ENCODE data around the gene TRAPPC2B.
"Not testable (repeated sequence)": the region's sequence is repeated elsewhere in the genome, so short reads cannot be mapped to it uniquely, and the experiment has no call there.

Gene TRAPPC2B

GRCh38 chr19:57374647-57375046, 11.3 kb downstream of the TRAPPC2B start:
- H3K4me1 ChIP-seq (ENCODE audit: control insufficient read depth, insufficient read depth, low read length); CTCF ChIA-PET; H3K9me3 ChIP-seq (ENCODE audit: control insufficient read depth, insufficient read depth, low read depth, low read length); H3K4me3 ChIP-seq (ENCODE audit: low read depth, low read length); H3K27ac ChIP-seq (ENCODE audit: extremely low read depth, low read depth, low read length); POLR2A ChIA-PET: not testable (repeated sequence)
- H3K36me3 ChIP-seq (ENCODE audit: control insufficient read depth in 2 of 2, insufficient read depth in 1 of 2, low read length in 2 of 2) = peaks cover 14 to 68% of the 10 kb centered on the region in 2 experiments

GRCh38 chr19:57376151-57376550, 12.8 kb downstream of the TRAPPC2B start:
- no peak for TF ChIP-seq ZBTB49 (tag by site-specific recombination; IDR thresholded peaks at IDR 0.05; ENCODE audit: low read depth)
- no peak for TF ChIP-seq ZNF140 (tag by site-specific recombination; IDR thresholded peaks at IDR 0.05)
- TF ChIP-seq REST (tag by site-specific recombination; IDR thresholded peaks at IDR 0.05) = no peak
- no peak for TF ChIP-seq ZNF157 (tag by site-specific recombination; IDR thresholded peaks at IDR 0.05)
- no peak for TF ChIP-seq ZNF416 (tag by site-specific recombination; IDR thresholded peaks at IDR 0.05)
- TF ChIP-seq ZFP3 (tag by site-specific recombination; IDR thresholded peaks at IDR 0.05; ENCODE audit: low read depth) = no peak
- TF ChIP-seq CTCF (tag by site-specific recombination; IDR thresholded peaks at IDR 0.05) = no peak
- TF ChIP-seq ZSCAN4 (tag by site-specific recombination; IDR thresholded peaks at IDR 0.05) = no peak
- no peak for TF ChIP-seq PRDM6 (tag by site-specific recombination; IDR thresholded peaks at IDR 0.05)
- TF ChIP-seq ZNF692 (tag by site-specific recombination; IDR thresholded peaks at IDR 0.05) = no peak
- TF ChIP-seq RBAK (tag by site-specific recombination; IDR thresholded peaks at IDR 0.05) = no peak
- no peak for TF ChIP-seq ZNF747 (tag by site-specific recombination; IDR thresholded peaks at IDR 0.05)
- no peak for TF ChIP-seq HOXA7 (CRISPR knock-in tag; IDR thresholded peaks at IDR 0.05; ENCODE audit: borderline replicate concordance)
- TF ChIP-seq PRDM1 (tag by site-specific recombination; IDR thresholded peaks at IDR 0.05) = no peak
- no peak for TF ChIP-seq ZNF639 (tag by site-specific recombination; IDR thresholded peaks at IDR 0.05)
- TF ChIP-seq ZIC2 (tag by site-specific recombination; IDR thresholded peaks at IDR 0.05) = no peak
- Histone ChIP-seq H3K9me3 (ENCODE audit: control insufficient read depth, insufficient read depth, low read depth, low read length) (peaks cover 6% of the 10 kb centered on the region; the same call in 1 of the 2 replicates), H3K36me3 (ENCODE audit: control insufficient read depth in 2 of 2, insufficient read depth in 1 of 2, low read length in 2 of 2) (peaks cover 14 to 65% of the 10 kb centered on the region in 2 experiments), H3K4me3 (ENCODE audit: low read depth, low read length) (no peak overlapping the region), H3K27ac (ENCODE audit: extremely low read depth, low read depth, low read length) (no peak overlapping the region), H3K4me1 (ENCODE audit: control insufficient read depth, insufficient read depth, low read length) (no peaks in the 10 kb centered on the region)
- POLR2A ChIA-PET = no interaction called here
- CTCF ChIA-PET = no interaction called here
